NOMO-1 treated with dmso at 0.1 percent for 144 hours (cell line): ENCODE measurements around the gene SEMA4D.
A peak's percentile ranks its signal among the peaks of the same experiment; 100 is the strongest.
"Not testable (repeated sequence)": the region's sequence is repeated elsewhere in the genome, so short reads cannot be mapped to it uniquely, and the experiment has no call there.

Experiments
- DNase-seq: peaks from one replicate; lab custom pipeline; 2025; ENCODE audit not compliant: unreplicated experiment; lab: John Stamatoyannopoulos, UW

Gene SEMA4D

DNA sequence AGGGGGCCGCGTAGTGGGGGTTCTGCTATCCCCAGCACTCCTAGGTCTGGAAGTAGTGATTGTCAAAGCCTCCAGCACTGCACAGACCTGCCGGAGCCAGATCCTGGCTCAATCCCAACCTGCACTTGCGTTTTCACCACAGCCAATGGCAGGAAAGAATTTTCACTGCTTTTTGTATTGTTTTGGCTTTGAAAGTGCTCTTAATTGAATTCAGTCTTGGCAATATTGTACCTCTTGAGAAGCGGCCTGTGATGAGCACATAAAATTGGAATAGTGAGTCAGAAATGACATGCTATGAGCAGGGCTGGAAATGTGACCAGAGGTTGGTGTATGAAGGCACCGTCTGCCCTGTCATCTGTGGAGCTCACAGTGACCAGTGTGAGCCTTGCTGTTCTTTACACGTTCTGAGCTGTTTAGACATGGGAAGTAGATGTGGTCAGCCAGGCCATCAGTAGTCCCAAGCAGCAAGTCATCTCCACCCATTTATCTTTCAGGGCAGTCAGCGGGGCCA lies 138.1 kb downstream of the SEMA4D start:
- no peak for DNase-seq

DNA sequence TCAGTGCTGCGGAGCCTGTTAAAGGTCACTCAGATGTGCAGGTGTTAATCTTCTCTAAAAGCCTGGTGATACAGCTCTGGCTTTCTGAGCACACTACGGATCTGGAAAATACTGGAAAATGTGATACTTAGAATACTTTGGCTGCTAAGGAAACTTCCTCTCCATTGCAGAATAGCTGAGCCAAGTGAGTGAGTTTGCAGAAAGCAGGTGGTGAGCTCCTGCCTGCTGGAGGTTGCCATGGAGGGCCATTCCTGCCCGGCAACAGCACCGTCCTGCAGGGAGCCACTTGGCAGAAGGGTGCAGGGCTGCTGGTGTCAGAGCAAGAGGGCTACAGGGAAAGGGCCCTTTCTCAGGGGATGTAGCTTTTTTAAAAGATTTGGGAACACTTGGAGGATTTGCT lies 138.9 kb downstream of the SEMA4D start:
- no peak for DNase-seq

DNA sequence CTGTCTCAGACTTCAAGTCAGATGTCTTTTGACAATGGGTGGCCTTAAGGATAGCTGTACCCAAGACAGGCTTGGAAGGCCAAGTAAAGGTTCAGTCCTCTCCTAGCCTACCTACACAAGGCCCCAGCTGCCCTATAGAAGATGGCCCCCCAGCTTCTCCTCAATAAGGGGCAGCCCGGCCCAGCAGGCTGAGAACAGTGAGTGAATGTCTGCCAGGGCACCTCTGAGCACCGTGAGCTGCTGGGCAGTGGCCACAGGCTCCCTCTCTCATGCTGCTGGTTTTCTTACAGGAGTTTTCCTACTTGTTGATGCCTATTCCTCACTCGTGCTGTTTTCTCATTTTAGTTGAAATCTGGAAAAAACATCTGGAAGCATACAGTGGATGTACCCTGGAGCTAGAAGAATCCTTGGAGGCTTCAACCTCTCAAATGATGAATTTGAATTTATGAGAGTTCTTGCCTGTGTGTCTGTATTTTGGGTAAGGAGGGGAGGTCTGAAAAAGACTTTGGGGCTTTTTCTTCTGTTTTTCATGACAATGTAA lies 139.5 kb downstream of the SEMA4D start:
- DNase-seq = no peak

DNA sequence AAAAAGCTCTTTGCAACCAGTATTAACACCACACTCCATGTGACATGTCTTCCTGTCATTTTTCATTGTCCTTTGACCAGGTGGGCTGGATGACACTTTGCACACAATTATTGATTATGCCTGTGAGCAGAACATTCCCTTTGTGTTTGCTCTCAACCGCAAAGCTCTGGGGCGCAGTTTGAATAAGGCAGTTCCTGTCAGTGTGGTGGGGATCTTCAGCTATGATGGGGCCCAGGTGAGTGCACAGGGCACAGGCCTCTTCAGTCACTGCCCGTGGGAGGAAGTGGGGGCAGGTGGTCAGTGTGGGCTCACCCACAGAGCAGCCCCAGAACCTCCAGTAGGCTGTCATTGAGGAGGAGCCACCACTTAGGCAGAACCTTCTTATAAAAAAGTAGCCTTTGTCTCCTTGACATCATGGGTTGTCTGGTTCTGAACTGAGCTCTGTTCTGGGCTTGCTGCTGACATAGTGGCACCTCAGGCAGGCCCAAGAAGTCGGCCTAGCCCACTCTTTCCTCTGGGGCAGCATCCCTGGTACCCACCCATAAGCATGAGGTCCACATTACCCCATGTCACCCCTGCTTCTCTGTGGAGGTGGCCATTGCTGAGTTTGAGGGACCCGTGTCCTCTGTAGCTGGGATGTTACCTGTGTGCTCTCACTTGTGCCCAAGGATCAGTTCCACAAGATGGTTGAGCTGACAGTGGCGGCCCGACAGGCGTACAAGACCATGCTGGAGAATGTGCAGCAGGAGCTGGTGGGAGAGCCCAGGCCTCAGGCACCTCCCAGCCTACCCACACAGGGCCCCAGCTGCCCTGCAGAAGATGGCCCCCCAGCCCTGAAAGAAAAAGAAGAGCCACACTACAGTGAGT lies 140.3 kb downstream of the SEMA4D start:
- no peak for DNase-seq

DNA sequence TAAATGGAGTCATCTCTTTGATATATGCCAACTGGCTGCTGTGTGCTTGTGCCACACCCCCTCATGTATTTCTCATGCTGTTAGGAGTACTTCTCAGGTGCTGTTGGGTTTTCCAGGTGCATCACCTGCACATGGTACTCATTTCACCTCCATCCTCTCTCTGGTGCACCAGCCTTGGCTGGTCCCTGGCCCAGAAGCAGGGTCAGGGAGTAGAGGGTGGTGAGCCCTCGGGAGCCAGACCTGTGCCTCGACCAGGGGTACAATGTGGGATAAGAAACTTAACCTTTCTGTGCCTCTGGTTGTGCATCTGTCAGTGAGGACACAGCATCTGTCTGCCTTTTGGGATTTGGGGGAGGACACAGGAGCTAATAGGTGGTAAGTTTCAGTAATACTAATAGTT lies 141.1 kb downstream of the SEMA4D start:
- DNase-seq = no peak

DNA sequence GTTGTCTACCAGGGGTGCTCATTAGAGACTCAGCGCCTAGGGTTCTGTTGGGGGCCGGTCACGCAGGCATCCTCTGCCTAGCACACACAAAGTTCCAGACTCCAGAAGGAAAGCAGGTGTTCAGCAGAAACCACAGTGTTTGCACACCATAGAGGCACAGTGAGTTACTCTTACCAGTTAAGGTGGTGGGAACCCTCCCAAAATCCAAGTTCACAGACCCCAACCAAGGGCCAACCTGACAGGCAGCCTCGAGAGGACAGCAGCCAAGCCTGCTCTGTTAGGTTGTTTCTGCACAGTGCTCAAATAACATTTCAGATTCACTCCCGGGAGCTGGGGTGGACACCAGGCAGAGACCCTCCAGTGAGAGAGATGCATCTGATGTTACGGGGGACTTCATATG lies 143.4 kb downstream of the SEMA4D start:
- no peak for DNase-seq

DNA sequence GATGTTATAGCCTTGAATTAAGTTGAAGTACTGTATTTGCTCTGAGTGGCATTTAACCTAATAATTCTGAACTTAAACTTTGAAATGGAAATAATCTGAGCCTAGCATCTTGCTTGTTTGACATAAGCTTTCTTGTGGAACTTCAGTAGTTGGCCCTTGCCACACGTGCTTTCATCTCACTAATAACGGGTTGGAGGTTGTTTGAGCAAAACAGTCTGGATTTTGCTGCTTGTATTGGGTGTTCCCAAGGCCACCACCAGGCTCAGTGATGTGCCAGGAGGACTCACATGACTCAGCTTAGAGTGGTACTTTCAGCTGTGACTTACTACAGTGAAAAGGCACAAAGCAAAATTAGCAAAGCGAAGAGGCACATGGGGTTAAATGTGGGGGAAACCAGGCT lies 143.9 kb downstream of the SEMA4D start:
- DNase-seq = no peak

DNA sequence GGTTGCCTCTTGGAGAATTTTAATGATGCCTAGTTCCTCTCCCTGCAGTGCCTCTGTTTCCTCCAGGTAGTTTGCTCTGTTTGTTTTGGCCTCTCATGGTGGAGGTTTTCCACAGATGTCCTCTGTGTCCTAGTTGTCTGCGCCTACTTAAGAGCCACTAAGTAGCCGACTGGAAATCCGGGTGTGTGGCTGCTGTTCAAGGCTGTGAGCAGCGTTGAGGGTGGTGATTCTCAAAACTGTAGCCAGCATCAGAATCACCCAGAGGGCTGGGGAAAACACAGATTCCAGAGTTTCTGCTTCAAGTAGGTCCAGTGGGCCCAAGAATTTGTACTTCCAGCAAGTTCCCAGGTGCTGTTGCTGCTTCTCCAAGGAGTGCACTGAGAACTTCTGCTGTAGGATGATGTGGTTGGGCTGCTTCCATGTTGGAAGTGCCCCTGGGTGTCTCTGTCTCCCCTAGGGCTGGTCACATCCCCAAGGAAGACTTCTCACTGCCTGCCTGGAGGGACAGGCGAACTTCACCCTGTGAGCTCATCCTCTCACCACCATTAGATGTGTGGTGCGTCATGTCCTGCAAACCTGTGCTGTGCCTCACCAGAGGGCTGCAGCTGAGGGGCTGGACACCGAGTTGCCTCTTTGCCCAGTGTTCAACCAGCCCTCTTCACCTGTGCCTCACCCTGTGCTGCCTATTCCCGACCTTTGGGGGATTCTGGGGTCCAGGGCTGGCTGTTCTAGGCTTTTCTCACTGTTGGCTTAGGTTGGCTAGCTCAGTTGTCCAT lies 144.9 kb downstream of the SEMA4D start:
- DNase-seq = no peak

DNA sequence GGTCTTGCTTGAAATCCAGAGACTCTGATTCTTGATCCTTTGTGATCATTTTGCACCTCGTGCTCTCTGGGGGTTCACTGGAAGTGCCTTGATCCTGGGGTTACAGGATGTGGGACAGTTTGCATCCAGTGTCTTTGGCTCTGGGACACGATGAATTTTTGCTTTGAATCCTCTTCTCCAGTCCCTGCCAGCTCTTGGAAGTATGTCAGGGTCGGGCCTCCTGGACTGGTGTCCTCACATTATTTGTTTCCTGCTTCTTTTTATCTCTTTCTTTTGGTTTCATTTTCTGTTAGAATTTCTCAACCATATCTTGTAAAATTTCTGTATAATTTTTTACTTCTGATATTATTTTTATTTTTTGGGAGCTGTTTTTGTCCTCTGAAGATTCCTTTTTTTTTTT lies 145.5 kb downstream of the SEMA4D start:
- DNase-seq = no peak

DNA sequence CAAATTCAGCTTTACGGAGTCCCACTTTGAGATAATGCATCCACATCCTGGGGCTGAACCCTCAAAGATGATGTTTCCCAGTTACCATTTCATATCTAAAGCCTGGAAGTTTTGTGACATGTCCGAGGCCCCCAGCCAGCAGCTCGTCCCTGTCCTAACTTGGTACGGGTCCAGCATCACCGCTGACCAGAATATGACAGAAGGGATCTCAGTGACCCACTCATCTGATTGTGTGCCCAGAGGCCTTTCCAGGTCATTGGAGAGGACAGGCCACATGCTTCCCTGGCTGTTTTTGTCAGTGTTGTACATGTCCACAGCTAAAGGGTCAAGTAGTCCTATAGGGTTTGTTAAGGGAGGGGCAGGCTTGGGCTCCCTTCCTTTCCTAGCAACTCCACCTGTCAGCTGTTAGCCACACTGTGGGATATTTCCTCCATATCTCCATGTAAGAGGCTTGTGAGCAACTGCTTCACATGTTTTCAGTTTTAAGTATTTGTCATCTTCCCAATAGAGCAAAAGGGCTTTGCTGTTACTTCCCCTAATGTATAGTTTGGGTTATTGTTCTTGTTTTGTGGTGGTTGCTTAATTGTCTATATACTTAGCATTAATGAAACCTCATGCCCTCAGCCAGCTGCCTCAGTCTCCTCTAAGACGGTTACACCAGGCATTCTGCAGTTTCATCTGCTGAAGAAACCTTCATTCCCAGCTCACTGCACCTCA lies 146.2 kb downstream of the SEMA4D start:
- peak; percentile 1 for DNase-seq

DNA sequence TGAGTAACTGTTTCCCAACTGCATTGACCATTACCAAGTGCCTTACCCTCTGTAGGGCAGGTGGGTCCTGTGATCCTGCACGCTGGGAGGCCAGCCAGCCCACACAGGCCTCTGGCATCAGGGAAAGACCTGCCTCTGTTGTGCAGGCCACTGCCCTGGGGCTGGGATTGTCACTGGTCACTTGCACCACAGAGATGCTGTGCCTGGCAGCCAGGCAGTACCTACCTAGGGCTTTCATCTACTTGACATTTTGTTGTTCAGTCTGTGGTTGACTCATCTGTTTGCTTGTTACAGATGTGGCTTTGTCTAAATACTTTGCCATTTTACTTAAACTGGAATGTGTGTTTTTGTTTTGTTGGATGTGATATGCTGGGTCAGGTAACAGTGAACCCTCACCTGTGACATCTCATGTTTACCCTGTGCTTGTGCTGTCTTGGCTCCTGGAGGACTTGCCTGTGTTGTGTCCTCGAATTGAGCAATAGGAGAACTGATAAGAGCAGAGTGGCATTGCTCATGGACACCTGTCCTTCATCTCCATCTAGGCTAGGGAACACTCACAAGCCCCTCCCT lies 146.8 kb downstream of the SEMA4D start:
- no peak for DNase-seq

DNA sequence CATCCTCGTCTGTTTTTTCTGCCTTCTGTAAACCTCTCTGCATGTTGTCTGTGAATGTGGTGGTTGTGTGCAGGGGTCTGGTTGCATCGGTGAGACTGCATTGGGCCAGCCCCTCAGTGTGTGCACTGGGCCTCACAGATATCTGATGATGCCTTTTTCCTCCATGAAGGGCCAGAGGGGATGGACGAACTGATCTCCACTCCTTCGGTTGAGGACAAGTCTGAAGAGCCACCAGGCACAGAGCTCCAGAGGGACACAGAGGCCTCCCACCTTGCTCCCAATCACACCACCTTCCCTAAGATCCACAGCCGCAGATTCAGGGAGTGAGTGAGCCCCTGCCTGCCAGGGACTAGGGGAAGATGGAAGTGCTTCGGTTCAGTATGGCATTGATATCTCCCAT lies 148.3 kb downstream of the SEMA4D start:
- no peak for DNase-seq

DNA sequence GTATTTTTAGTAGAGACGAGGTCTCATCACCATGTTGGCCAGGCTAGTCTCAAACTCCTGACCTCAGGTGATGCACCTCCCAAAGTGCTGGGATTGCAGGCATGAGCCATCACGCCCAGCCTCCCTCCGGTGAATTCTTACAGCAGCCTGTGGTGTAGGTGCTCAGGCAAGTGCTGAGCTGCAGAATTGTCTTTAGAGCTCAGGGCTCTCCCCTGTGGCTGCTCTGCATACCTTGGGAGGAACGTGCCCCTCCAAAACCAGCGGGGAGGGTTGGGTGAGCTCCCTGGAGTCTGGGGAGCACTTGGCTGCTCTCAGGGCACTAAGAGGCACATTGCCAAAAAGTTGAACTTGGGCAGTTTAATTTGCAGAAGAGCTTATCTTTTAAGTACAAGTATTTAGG lies 150.3 kb downstream of the SEMA4D start:
- no peak for DNase-seq

DNA sequence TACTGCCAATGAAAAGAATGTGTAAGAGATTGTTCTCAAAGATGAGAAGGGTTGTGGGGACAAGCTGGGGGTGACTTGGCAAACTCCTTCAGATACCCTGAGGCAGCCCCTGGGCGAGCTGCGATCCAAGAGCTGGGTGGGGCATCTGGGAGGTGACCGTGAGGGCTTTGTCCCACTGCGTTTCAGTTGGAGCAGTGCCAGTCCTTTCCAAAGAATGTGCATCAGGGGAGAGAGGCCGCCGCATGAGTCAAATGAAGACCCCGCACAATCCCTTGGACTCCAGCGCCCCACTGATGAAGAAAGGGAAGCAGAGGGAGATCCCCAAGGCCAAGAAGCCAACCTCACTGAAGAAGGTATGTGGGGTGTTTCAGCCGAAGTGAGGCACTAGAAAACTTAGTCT lies 151.2 kb downstream of the SEMA4D start:
- no peak for DNase-seq

DNA sequence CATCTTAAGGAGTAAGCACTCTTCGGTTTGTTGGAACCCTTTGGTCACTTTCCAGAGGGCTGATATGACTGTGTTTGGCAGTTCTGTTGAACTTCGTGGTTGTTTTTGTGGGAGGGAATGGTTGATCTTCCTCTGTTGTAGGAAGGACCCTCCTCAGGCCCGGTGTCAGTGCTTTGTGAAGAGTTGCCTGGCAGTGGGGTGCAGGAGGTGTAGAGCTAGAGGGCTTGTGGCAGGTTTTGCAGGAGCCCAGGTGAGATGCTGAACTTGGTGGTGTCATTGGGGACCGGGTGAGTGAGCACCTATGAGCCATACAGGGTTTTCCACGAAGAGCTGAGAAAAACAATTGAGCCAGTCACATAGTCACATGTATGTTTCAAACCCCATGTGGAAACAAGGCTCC lies 152.4 kb downstream of the SEMA4D start:
- DNase-seq = no peak

DNA sequence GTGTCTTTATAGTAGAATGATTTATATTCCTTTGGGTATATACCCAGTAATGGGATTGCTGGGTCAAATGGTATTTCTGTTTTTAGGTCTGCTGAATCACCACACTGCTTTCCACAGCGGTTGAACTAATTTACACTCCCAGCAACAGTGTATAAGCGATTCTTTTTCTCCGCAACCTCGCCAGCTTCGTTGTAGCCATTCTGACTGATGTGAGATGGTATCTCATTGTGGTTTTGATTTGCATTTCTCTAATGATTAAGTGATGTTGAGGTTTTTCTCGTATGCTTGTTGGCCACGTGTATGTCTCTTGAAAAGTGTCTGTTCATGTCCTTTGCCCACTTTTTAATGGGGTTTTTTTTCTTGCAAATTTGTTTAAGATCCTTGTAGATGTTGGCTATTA lies 154.1 kb downstream of the SEMA4D start:
- DNase-seq = not testable (repeated sequence)

DNA sequence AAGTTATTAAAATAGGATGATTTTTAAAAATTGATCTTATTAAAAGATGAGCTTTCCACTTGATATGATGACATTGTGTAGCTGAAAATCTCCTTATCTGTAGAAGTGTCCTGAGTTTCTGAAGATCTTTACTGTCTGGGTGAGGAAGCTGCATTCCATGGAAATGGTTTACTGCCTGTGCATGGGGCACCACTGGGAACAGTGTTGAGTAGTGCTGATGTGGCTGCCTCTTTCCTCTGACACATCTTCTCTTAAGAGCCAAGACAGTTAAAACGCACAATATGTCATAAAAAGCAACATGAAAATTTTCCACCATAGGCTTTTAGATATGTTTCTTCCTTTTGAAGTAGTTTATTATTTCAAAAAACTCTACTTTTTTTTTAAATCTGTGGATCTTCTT lies 155.0 kb downstream of the SEMA4D start:
- no peak for DNase-seq

DNA sequence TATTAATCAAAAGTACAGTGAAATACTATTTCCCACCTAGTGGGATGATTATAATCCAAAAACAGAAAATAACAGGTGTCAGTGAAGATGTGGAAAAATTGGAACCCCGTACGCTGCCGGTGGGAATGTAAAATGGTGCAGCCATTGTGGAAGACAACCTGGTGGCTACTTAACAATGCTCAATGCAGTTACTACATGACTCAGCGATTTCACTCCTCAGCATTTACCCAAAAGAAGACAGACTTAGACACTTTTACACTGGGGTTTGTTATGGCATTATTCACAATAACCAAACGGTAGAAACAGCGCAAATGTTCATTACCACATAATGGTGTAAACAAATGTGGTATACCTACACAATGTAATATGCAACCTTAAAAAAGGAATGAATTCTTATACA lies 155.7 kb downstream of the SEMA4D start:
- DNase-seq = no peak

DNA sequence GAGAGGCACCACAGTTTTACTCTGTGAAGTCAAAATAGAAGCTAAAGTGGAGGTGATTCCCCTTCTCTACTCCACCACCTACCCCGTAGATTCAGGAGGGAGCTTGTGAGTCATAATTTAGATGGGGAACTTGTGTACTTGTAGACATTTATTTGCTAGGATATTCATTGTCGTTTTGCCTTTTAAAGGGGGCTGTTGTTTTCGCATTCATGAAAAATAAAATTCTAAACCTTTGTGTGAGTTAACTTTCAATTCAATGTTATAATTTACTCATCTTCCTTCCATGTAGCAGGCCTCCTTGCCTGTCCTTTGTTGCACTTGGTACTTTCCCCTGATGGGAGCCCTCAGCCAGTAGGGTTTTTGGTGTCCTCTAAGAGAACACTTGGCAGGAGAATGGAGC lies 157.6 kb downstream of the SEMA4D start:
- DNase-seq = no peak

DNA sequence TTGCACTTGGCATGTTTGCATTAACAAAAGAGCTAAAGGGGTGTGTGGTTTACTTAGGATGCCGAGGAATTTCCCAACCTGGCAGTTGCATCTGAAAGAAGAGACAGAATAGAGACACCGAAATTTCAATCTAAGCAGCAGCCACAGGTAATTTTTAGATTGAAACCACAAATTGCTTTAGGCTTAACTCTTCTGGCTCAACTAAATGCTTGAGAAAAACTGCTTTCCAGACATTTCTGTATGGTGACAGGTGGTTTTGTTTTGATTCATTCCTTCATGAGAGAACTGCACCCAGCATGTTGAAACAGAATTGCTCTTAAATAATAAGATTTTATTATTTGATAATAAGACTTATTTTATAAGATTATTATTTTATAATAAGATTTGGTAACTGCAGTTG lies 158.1 kb downstream of the SEMA4D start:
- DNase-seq = no peak

DNA sequence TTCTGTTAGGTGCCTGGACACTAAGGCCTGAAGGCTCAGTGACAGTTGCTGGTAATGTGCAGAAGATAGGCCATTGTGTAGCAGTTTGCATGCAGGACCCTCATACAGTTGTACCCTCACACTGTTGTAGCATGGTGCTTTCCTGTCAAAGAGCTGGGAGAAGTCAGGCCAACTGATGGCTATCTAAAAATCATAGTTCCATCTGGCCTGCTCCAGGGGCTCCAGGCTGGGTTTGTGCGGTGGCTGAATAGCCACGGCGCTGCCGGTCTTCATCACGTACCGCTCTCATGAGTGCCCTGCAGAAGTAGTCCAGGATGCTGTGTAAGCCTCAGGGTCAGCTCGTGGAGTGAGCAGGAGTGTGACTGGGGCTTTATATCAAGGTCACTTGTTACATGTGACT lies 167.4 kb downstream of the SEMA4D start:
- no peak for DNase-seq
